OCI-LY3 (cell line): Measurements from ENCODE around the gene CC2D2A.

Experiments used
- H2AFZ ChIP-seq: fragments of 200-600, 300-600 bp; shearing (Covaris generic); 2 replicates; pipeline ENCODE4 v1.6.0; 2014; ENCODE audit warnings: antibody characterized with exemption, low read depth, low read length
- H3K27ac ChIP-seq: fragments of 200-600, 300-600 bp; sonication (generic); 2 replicates; pipeline ENCODE4 v1.5.1; 2014; ENCODE audit warnings: mild to moderate bottlenecking, low read length, moderate library complexity, mixed read lengths
- H3K27me3 ChIP-seq: fragments of 200-600, 300-600 bp; sonication (generic); 2 replicates; pipeline ENCODE4 v1.6.1; 2014; ENCODE audit warnings: low read depth, low read length, mixed read lengths
- H3K36me3 ChIP-seq: fragments of 200-600, 300-600 bp; sonication (generic); replicated peaks from 2 replicates; pipeline ENCODE3; 2014; ENCODE audit warnings: low read depth, low read length, mixed read lengths
- H3K4me1 ChIP-seq: fragments of 300-600, 200-600 bp; sonication (generic); 2 replicates; pipeline ENCODE4 v1.6.1; 2014; ENCODE audit warnings: low read length, mixed read lengths
- H3K4me2 ChIP-seq: fragments of 200-600, 300-600 bp; sonication (generic); 2 replicates; pipeline ENCODE4 v1.6.1; 2014; ENCODE audit warnings: low read length, mixed read lengths
- H3K4me3 ChIP-seq: fragments of 300-600, 200-600 bp; sonication (generic); 2 replicates; pipeline ENCODE4 v1.5.1; 2014; ENCODE audit warnings: antibody characterized with exemption, mild to moderate bottlenecking, low read length, moderate library complexity
- H3K79me2 ChIP-seq: fragments of 300-600, 200-600 bp; shearing (Covaris generic); 2 replicates; pipeline ENCODE4 v1.6.1; 2014; ENCODE audit warnings: mild to moderate bottlenecking, low read length, mixed read lengths
- H3K9ac ChIP-seq: fragments of 300-600, 200-600 bp; shearing (Covaris generic); 2 replicates; pipeline ENCODE4 v1.6.0; 2014; ENCODE audit warnings: mild to moderate bottlenecking, low read length, moderate library complexity
- H3K9me3 ChIP-seq: fragments of 200-600, 300-600 bp; shearing (Covaris generic); 2 replicates; pipeline ENCODE4 v1.6.1; 2014; ENCODE audit warnings: low read length, mixed read lengths; ENCODE audit not compliant: insufficient read depth
- H4K20me1 ChIP-seq: fragments of 200-600, 300-600 bp; sonication (generic); 2 replicates; pipeline ENCODE4 v1.6.1; 2016; ENCODE audit warnings: low read length, mixed read lengths; ENCODE audit not compliant: insufficient read depth
- EZH2phosphoT487 ChIP-seq: fragments of 200-600 bp; shearing (Covaris generic); IDR thresholded peaks from 2 replicates; pipeline ENCODE4 v1.6.1; 2018; ENCODE audit warnings: antibody characterized with exemption, mixed run types, low read depth
- TF ChIP-seq, protein P1 (sequence below): fragments of 200-600, 300-600 bp; sonication (generic); IDR thresholded peaks from 2 replicates; pipeline ENCODE4 v1.5.1; 2014; ENCODE audit warnings: antibody characterized with exemption, low read length, low read depth

Gene CC2D2A

GRCh38 chr4:15533817-15534216, 64.1 kb downstream of the CC2D2A start:
- Histone ChIP-seq H3K4me3 (no peak overlapping the region), H3K36me3 (no peaks in the 10 kb centered on the region), H3K27ac (no peak overlapping the region), H3K9me3 (no peaks in the 10 kb centered on the region), H2AFZ (no peak overlapping the region), H3K9ac (no peak overlapping the region), H3K4me2 (no peak overlapping the region), H3K79me2 (no peaks in the 10 kb centered on the region), H3K4me1 (no peaks in the 10 kb centered on the region), H4K20me1 (no peaks in the 10 kb centered on the region), H3K27me3 (no peaks in the 10 kb centered on the region)
- TF ChIP-seq EZH2phosphoT487, result no peak
- TF ChIP-seq, protein P1, sequence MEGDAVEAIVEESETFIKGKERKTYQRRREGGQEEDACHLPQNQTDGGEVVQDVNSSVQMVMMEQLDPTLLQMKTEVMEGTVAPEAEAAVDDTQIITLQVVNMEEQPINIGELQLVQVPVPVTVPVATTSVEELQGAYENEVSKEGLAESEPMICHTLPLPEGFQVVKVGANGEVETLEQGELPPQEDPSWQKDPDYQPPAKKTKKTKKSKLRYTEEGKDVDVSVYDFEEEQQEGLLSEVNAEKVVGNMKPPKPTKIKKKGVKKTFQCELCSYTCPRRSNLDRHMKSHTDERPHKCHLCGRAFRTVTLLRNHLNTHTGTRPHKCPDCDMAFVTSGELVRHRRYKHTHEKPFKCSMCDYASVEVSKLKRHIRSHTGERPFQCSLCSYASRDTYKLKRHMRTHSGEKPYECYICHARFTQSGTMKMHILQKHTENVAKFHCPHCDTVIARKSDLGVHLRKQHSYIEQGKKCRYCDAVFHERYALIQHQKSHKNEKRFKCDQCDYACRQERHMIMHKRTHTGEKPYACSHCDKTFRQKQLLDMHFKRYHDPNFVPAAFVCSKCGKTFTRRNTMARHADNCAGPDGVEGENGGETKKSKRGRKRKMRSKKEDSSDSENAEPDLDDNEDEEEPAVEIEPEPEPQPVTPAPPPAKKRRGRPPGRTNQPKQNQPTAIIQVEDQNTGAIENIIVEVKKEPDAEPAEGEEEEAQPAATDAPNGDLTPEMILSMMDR, result no peak

DNA sequence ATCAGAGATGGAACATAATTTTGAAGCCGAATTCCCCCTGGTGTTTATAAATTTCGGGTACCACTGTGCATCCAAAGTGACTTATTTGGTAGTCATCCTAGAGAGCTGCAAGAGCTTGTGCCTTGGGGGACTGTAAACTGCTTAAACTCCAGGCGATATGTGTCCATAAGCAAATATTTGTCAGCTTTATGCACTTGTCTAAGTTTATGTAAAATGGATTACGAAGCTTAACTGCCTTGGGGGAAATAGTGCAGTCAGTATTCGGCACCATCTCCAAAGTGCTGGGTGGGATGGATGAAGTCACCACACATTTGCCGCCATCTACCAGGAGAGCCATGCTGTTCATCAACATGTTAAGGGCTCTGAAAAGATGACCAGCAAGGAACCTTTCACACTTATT, 65.9 kb downstream of the CC2D2A start:
- Histone ChIP-seq H3K36me3 (no peaks in the 10 kb centered on the region), H3K9ac (no peak overlapping the region), H3K4me3 (no peak overlapping the region), H4K20me1 (no peaks in the 10 kb centered on the region), H3K4me1 (no peaks in the 10 kb centered on the region), H3K9me3 (no peaks in the 10 kb centered on the region), H3K79me2 (no peaks in the 10 kb centered on the region), H3K4me2 (no peak overlapping the region), H2AFZ (no peak overlapping the region), H3K27ac (no peak overlapping the region), H3K27me3 (no peaks in the 10 kb centered on the region)
- TF ChIP-seq EZH2phosphoT487, result no peak
- TF ChIP-seq, protein P1, result no peak

DNA sequence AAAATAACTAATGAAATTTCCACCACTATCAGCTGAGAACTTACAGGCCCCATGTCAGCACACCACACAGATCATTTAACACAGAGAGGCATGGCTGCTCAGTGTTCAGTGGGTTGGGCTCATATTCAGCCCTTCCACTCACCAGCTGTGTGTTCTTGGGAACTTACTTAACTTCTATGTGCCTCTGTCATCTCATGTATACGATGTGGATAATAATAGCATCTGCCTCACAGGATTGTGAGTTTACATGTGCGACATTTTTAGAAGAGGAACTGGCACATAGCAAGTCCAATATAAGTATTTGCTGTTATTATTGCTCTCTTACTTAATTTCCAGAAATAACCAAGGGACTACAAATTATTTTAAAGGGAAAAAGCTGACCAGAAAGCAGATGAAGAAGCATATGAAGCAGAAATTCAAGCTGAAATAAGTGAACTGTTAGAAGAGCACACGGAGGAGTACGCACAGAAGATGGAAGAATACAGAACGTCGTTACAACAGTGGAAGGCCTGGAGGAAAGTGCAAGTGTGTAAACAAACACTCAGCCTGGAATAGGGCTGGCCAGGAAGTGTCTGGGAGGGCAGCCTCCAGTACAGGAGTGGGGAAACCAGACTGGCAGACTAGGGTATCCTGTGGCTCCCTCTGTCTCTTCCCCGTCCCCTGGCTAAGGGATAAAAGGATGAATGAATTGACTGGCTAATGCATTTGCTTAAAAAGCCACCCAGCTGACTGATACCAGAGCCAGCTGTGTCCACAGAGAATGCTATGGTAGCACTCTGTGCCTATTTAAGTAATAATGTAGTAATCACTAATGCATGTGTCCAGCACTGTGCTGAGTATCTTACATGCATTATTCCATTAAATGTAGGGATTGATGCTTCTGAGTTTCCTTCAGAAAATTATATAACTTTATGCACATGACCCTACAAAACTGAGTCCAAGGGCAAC, 67.1 kb downstream of the CC2D2A start:
- no peaks in the 10 kb centered on the region for H3K36me3 ChIP-seq
- no peaks in the 10 kb centered on the region for H3K9me3 ChIP-seq
- no peaks in the 10 kb centered on the region for H3K27me3 ChIP-seq
- H4K20me1 ChIP-seq, result no peaks in the 10 kb centered on the region
- H3K79me2 ChIP-seq, result no peaks in the 10 kb centered on the region
- H2AFZ ChIP-seq, result no peak overlapping the region
- TF ChIP-seq, protein P1, result no peak
- TF ChIP-seq EZH2phosphoT487, result no peak
- H3K4me1 ChIP-seq, result no peaks in the 10 kb centered on the region
- H3K9ac ChIP-seq, result no peak overlapping the region
- no peak overlapping the region for H3K4me2 ChIP-seq
- no peak overlapping the region for H3K27ac ChIP-seq
- H3K4me3 ChIP-seq, result no peak overlapping the region

DNA sequence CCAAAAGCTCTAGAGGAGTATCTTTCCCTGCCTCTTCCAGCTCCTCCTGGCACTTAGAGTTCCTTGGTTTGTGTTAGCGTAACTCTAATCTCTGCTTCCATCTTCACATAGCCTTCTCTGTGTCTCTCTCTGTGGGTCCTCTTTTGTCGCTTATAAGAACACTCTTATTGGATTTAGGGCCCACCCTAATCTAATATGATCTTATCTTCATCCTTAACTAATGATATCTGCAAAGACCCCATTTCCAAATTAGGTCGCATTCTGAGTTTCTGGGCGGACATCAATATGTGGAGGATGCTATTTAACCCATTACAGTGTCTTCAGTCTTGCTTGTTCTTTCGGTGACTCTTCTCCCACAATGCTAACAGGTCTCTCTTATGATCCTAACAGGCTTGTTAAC, 72.3 kb downstream of the CC2D2A start:
- TF ChIP-seq, protein P1, result no peak
- TF ChIP-seq EZH2phosphoT487, result no peak
- H3K27me3 ChIP-seq, result no peaks in the 10 kb centered on the region
- no peak overlapping the region for H3K4me3 ChIP-seq
- H3K79me2 ChIP-seq, result no peaks in the 10 kb centered on the region
- H3K4me1 ChIP-seq, result no peaks in the 10 kb centered on the region
- no peak overlapping the region for H3K4me2 ChIP-seq
- no peaks in the 10 kb centered on the region for H4K20me1 ChIP-seq
- no peaks in the 10 kb centered on the region for H3K36me3 ChIP-seq
- H3K9me3 ChIP-seq, result no peaks in the 10 kb centered on the region
- H3K27ac ChIP-seq, result no peak overlapping the region
- no peak overlapping the region for H3K9ac ChIP-seq
- H2AFZ ChIP-seq, result no peak overlapping the region
